ENCODE data around the gene ERCC2.

- TF ChIP-seq CTCF (conservative IDR thresholded peaks at IDR 0.05; ENCODE audit: low read length) (no peak), EZH2phosphoT487 (IDR thresholded peaks at IDR 0.05; ENCODE audit: borderline replicate concordance) (no peak)
These were observed 48.1 kb downstream of the ERCC2 start for GRCh38 chr19:45322311-45322710.
